ENCODE data around the gene ITGA2. TPM values are rescaled to one million over a fixed set of nuclear protein-coding genes. Genes with fewer than 3 reads are reported as not detected.

The ITGA2 gene
- total and polyA plus RNA-seq, 2 of the 8 experiments (the other 6 are each of a cell fraction or from before 2014, with no cell fraction given), result 1.4 to 7.7 TPM

DNA sequence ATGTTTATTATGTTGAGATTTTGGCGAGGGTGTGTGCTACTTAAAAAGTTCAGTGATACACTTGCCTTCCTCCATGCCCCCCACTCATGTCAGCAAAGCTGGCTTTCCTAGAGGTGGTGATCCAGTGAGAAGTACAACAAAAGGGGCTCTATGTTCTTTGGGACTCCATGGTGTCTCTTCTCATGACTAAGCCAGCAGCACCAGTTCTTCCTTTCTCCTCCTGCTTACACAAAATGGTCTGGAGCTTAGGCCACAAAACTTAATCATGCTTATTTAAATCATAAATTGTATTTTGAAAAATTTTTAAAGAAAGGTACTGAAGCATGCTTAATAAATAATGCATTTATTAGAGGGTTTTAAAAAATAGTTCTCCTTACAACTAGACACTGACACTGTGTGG, 98.0 kb downstream of the ITGA2 start:
- no peak overlapping the region for H4K91ac ChIP-seq (replicated peaks; ENCODE audit: insufficient read length, low read length)
- H2AFZ ChIP-seq (ENCODE audit: low read length), result no peak overlapping the region
- H3K18ac ChIP-seq (ENCODE audit: extremely low read depth, low read length), result no peak overlapping the region
- WGBS, 2 experiments (ENCODE audit: extremely low coverage in 1 of 2, insufficient coverage in 1 of 2, insufficient read length in 1 of 2, insufficient replicate concordance in 2 of 2, low coverage in 1 of 2, low lambda C conversion rate in 2 of 2, missing lambda C conversion rate in 1 of 2), result 89% methylated on average over 1 of the region's 1 CpG; no CpG with 5 or more reads in 1 of the 2 experiments
- H3K4me3 ChIP-seq (ENCODE audit: extremely low read depth in 1 of 4, insufficient read depth in 2 of 4, low read depth in 3 of 4, low read length in 4 of 4), result no peak overlapping the region
- H3K4me1 ChIP-seq (replicated peaks in 1 of 4; ENCODE audit: control insufficient read depth in 3 of 4, insufficient read depth in 4 of 4, low read length in 3 of 4), result no peaks in the 10 kb centered on the region
- H3K79me1 ChIP-seq (ENCODE audit: low read depth, low read length), result no peaks in the 10 kb centered on the region
- H2BK12ac ChIP-seq (ENCODE audit: low read depth, low read length), result no peak overlapping the region
- no peak overlapping the region for H3K23ac ChIP-seq (ENCODE audit: insufficient read length)
- POLR2A ChIA-PET (ENCODE audit: partially characterized antibody), result no interaction called here
- no peak overlapping the region for H4K5ac ChIP-seq (ENCODE audit: insufficient read length, low read depth, low read length)
- no peaks in the 10 kb centered on the region for H4K20me1 ChIP-seq (replicated peaks in 1 of 2; ENCODE audit: control insufficient read depth in 1 of 2, insufficient read depth in 2 of 2, low read length in 2 of 2)
- CTCF ChIA-PET (ENCODE audit: partially characterized antibody), result interaction anchor here (0.7 to 7.2 kb wide), 5 partner anchors 9 to 138 kb away, joined by 3 to 66 read pairs (median 3); no protein-coding TSS in a partner anchor
- no peak overlapping the region for H2BK15ac ChIP-seq (ENCODE audit: low read length)
- no peaks in the 10 kb centered on the region for H3K9me3 ChIP-seq (ENCODE audit: insufficient read depth in 2 of 2, low read depth in 1 of 2, low read length in 1 of 2)
- no peak for DNase-seq (ENCODE audit: low read depth in 1 of 2, low spot score in 2 of 2)
- no peaks in the 10 kb centered on the region for H3K27me3 ChIP-seq (replicated peaks in 1 of 4; ENCODE audit: control insufficient read depth in 3 of 4, extremely low read depth in 1 of 4, insufficient read depth in 3 of 4, low read length in 3 of 4)
- H2AK5ac ChIP-seq (ENCODE audit: low read depth, low read length), result no peak overlapping the region
- no peak overlapping the region for H2BK5ac ChIP-seq (ENCODE audit: low read depth, low read length)
- H2BK120ac ChIP-seq (replicated peaks; ENCODE audit: low read depth, low read length), result no peak overlapping the region
- H2BK20ac ChIP-seq (ENCODE audit: low read length), result no peak overlapping the region
- H3K27ac ChIP-seq (ENCODE audit: low read depth, low read length), result no peak overlapping the region
- no peak overlapping the region for H3K56ac ChIP-seq (replicated peaks; ENCODE audit: insufficient read length, low read depth, low read length)
- no peak overlapping the region for H3K4me2 ChIP-seq (ENCODE audit: insufficient read depth in 1 of 2, low read depth in 2 of 2, low read length in 2 of 2)
- no peak overlapping the region for H3K4ac ChIP-seq (replicated peaks; ENCODE audit: insufficient read length, low read depth, low read length)
- H4K8ac ChIP-seq (ENCODE audit: extremely low read depth, insufficient read depth, low read length), result no peak overlapping the region
- H3K23me2 ChIP-seq (ENCODE audit: low read depth, low read length), result no peaks in the 10 kb centered on the region
- H3K79me2 ChIP-seq (ENCODE audit: control insufficient read depth in 1 of 2, insufficient read depth in 2 of 2, low read length in 2 of 2), result no peaks in the 10 kb centered on the region
- FAIRE-seq, result no peak
- 0 out of 8 replicates have a peak, but pooled peaks cover 0 to 4% (median 0%) of the 10 kb centered on the region in 4 experiments for H3K36me3 ChIP-seq (ENCODE audit: control insufficient read depth in 2 of 4, insufficient read depth in 4 of 4, low read length in 3 of 4)
- H3K14ac ChIP-seq (ENCODE audit: insufficient read length), result no peak overlapping the region
- no peak overlapping the region for H3K9ac ChIP-seq (replicated peaks in 1 of 4; ENCODE audit: extremely low read depth in 1 of 4, low read depth in 3 of 4, low read length in 3 of 4)
- no peak for TF ChIP-seq JUND (IDR thresholded peaks at IDR 0.05; ENCODE audit: low read length)
- no peak for TF ChIP-seq CEBPB (IDR thresholded peaks at IDR 0.05; ENCODE audit: low read depth, low read length)
- no peak for TF ChIP-seq TAF7 (optimal IDR thresholded peaks at IDR 0.05; ENCODE audit: borderline replicate concordance, low read depth, low read length)
- TF ChIP-seq, protein P1, sequence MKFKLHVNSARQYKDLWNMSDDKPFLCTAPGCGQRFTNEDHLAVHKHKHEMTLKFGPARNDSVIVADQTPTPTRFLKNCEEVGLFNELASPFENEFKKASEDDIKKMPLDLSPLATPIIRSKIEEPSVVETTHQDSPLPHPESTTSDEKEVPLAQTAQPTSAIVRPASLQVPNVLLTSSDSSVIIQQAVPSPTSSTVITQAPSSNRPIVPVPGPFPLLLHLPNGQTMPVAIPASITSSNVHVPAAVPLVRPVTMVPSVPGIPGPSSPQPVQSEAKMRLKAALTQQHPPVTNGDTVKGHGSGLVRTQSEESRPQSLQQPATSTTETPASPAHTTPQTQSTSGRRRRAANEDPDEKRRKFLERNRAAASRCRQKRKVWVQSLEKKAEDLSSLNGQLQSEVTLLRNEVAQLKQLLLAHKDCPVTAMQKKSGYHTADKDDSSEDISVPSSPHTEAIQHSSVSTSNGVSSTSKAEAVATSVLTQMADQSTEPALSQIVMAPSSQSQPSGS (IDR thresholded peaks at IDR 0.05; ENCODE audit: low read length), result no peak
- TF ChIP-seq CBX8 (IDR thresholded peaks at IDR 0.05; ENCODE audit: borderline replicate concordance, low read depth, low read length), result no peak
- no peak for TF ChIP-seq GTF2F1 (IDR thresholded peaks at IDR 0.05; ENCODE audit: borderline replicate concordance, low read depth, low read length)
- no peak for TF ChIP-seq CHD2 (IDR thresholded peaks at IDR 0.05; ENCODE audit: low read length)
- no peak for TF ChIP-seq PHF8 (conservative IDR thresholded peaks at IDR 0.05; ENCODE audit: low read depth, low read length)
- TF ChIP-seq MAFK (IDR thresholded peaks at IDR 0.05; ENCODE audit: low read depth, low read length), result no peak
- no peak for TF ChIP-seq BCL11A (IDR thresholded peaks at IDR 0.05; ENCODE audit: low read depth in 2 of 2, low read length in 2 of 2)
- no peak for TF ChIP-seq SIRT6 (IDR thresholded peaks at IDR 0.05; ENCODE audit: low read length)
- TF ChIP-seq TBP (IDR thresholded peaks at IDR 0.05; ENCODE audit: low read depth, low read length), result no peak

Data from H1 (cell line).